ENCODE data around the gene SDCCAG8. TPM values are rescaled to one million over a fixed set of nuclear protein-coding genes. Genes with fewer than 3 reads are reported as not detected.

Gene SDCCAG8
- total and polyA plus RNA-seq, 2 of the 8 experiments (the other 6 are each of a cell fraction or from before 2014, with no cell fraction given), result 15.6 to 21.0 TPM

DNA sequence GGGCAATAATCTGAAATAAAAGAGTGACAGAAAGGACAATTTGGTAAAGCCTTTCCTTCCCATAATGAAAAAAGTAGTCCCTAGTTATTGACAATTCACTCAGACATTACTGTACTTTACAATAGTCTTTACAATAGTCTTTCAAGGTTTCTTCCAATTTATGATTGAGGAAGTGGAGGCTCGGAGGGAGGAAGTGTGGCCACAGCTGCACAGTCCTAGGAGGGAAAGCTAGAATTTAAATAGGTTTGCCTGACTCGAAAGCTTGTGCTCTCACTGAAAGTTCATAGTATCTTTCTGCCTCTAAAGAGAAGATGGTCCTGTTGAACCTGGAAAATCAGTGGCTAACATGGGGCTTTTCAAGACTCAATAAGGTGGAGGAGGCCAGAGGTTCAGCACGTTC is 203.2 kb downstream of the SDCCAG8 start:
- H3K4me1 ChIP-seq (replicated peaks in 1 of 4; ENCODE audit: control insufficient read depth in 3 of 4, insufficient read depth in 4 of 4, low read length in 3 of 4), result no peaks in the 10 kb centered on the region
- H3K79me1 ChIP-seq (ENCODE audit: low read depth, low read length), result no peaks in the 10 kb centered on the region
- DNase-seq (ENCODE audit: low read depth in 1 of 2, low spot score in 2 of 2), result no peak
- H3K56ac ChIP-seq (replicated peaks; ENCODE audit: insufficient read length, low read depth, low read length), result no peak overlapping the region
- H2BK5ac ChIP-seq (ENCODE audit: low read depth, low read length), result no peak overlapping the region
- no peak for TF ChIP-seq CBX8 (IDR thresholded peaks at IDR 0.05; ENCODE audit: borderline replicate concordance, low read depth, low read length)
- TF ChIP-seq RNF2 (IDR thresholded peaks at IDR 0.05; ENCODE audit: borderline replicate concordance, low read depth, low read length, missing control alignments, poor library complexity, severe bottlenecking), result no peak
- no peak for TF ChIP-seq CHD1 (IDR thresholded peaks at IDR 0.05; ENCODE audit: low read depth, low read length)
- no peak for TF ChIP-seq KDM4A (IDR thresholded peaks at IDR 0.05; ENCODE audit: low read depth, low read length, severe bottlenecking)
- no peak for TF ChIP-seq POLR2A (IDR thresholded peaks at IDR 0.05; ENCODE audit: control extremely low read depth in 1 of 2, low read depth in 2 of 2, low read length in 2 of 2)
- H2BK120ac ChIP-seq (replicated peaks; ENCODE audit: low read depth, low read length), result no peak overlapping the region
- H3K14ac ChIP-seq (ENCODE audit: insufficient read length), result no peak overlapping the region
- H3K9me3 ChIP-seq (ENCODE audit: insufficient read depth in 2 of 2, low read depth in 1 of 2, low read length in 1 of 2), result no peaks in the 10 kb centered on the region
- no peak for FAIRE-seq
- H3K23me2 ChIP-seq (ENCODE audit: low read depth, low read length), result no peaks in the 10 kb centered on the region
- H3K27me3 ChIP-seq (replicated peaks in 1 of 4; ENCODE audit: control insufficient read depth in 3 of 4, extremely low read depth in 1 of 4, insufficient read depth in 3 of 4, low read length in 3 of 4), result no peaks in the 10 kb centered on the region
- WGBS, 2 experiments (ENCODE audit: extremely low coverage in 1 of 2, insufficient coverage in 1 of 2, insufficient read length in 1 of 2, insufficient replicate concordance in 2 of 2, low coverage in 1 of 2, low lambda C conversion rate in 2 of 2, missing lambda C conversion rate in 1 of 2), result 89% methylated on average over 3 of the region's 3 CpGs; no CpG with 5 or more reads in 1 of the 2 experiments
- no peaks in the 10 kb centered on the region for H3K36me3 ChIP-seq (ENCODE audit: control insufficient read depth in 2 of 4, insufficient read depth in 4 of 4, low read length in 3 of 4)
- no peak overlapping the region for H4K5ac ChIP-seq (ENCODE audit: insufficient read length, low read depth, low read length)
- H3K79me2 ChIP-seq (ENCODE audit: control insufficient read depth in 1 of 2, insufficient read depth in 2 of 2, low read length in 2 of 2), result no peaks in the 10 kb centered on the region
- no peak overlapping the region for H4K91ac ChIP-seq (replicated peaks; ENCODE audit: insufficient read length, low read length)
- no peak overlapping the region for H4K8ac ChIP-seq (ENCODE audit: extremely low read depth, insufficient read depth, low read length)
- no peak overlapping the region for H3K18ac ChIP-seq (ENCODE audit: extremely low read depth, low read length)
- H2BK12ac ChIP-seq (ENCODE audit: low read depth, low read length), result no peak overlapping the region
- no peak overlapping the region for H3K27ac ChIP-seq (ENCODE audit: low read depth, low read length)
- no peak overlapping the region for H3K23ac ChIP-seq (ENCODE audit: insufficient read length)
- no peak overlapping the region for H3K4me2 ChIP-seq (ENCODE audit: insufficient read depth in 1 of 2, low read depth in 2 of 2, low read length in 2 of 2)
- no peak overlapping the region for H3K4ac ChIP-seq (replicated peaks; ENCODE audit: insufficient read length, low read depth, low read length)
- H3K9ac ChIP-seq (replicated peaks in 1 of 4; ENCODE audit: extremely low read depth in 1 of 4, low read depth in 3 of 4, low read length in 3 of 4), result no peak overlapping the region
- CTCF ChIA-PET (ENCODE audit: partially characterized antibody), result interaction anchor here (3.0 kb wide), 1 partner anchor 17 kb away, joined by 15 read pairs; no protein-coding TSS in a partner anchor
- no peak overlapping the region for H3K4me3 ChIP-seq (ENCODE audit: extremely low read depth in 1 of 4, insufficient read depth in 2 of 4, low read depth in 3 of 4, low read length in 4 of 4)
- no peaks in the 10 kb centered on the region for H4K20me1 ChIP-seq (replicated peaks in 1 of 2; ENCODE audit: control insufficient read depth in 1 of 2, insufficient read depth in 2 of 2, low read length in 2 of 2)
- H2AFZ ChIP-seq (ENCODE audit: low read length), result no peak overlapping the region
- H2BK20ac ChIP-seq (ENCODE audit: low read length), result no peak overlapping the region
- H2AK5ac ChIP-seq (ENCODE audit: low read depth, low read length), result no peak overlapping the region
- no peak overlapping the region for H2BK15ac ChIP-seq (ENCODE audit: low read length)
- POLR2A ChIA-PET (ENCODE audit: partially characterized antibody), result interaction anchor here (1.0 kb wide), 1 partner anchor 279 kb away, joined by 3 read pairs; no protein-coding TSS in a partner anchor

All from H1 (cell line).